ENCODE data around the gene PITRM1. TPM values are rescaled to one million over a fixed set of nuclear protein-coding genes. Genes with fewer than 3 reads are reported as not detected.
"Not testable (repeated sequence)": the region's sequence is repeated elsewhere in the genome, so short reads cannot be mapped to it uniquely, and the experiment has no call there.

Gene PITRM1
- total RNA-seq, 1 donor from 2014 or later: 65.8 TPM

GRCh38 chr10:3173171-3173878 is 743 bp upstream of the PITRM1 start:
- peak overlapping the region; percentile 50 for H3K27ac Mint-ChIP-seq (ENCODE audit: unreplicated experiment)
- TF ChIP-seq CTCF (IDR thresholded peaks at IDR 0.05; ENCODE audit: partially characterized antibody, unreplicated experiment): no peak

DNA sequence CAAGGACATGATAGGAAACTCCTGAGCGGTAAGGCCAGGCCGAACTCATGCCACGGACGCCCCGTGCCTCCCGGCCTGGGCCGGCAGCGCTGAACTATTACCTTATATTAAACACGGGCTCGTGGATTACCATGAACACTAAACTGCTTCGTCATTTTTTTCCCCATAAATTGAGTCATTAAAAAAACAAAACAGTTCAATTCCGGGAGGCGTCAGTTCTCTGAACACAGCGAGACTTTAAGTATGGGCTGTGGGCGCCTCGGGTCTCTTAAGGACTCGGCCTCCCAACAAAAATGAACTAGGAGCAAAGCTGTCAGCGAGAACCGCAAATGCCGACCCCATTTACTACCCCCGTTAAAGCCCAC is 519 bp downstream of the PITRM1 start:
- Mint-ChIP-seq H3K4me3 (ENCODE audit: unreplicated experiment) (peak overlapping the region; percentile 90), H3K9me3 (ENCODE audit: unreplicated experiment) (peaks cover 4% of the 10 kb centered on the region), H3K27ac (ENCODE audit: unreplicated experiment) (peak overlapping the region; percentile 44), H3K4me1 (ENCODE audit: low read depth, unreplicated experiment) (peaks cover 2% of the 10 kb centered on the region), H3K27me3 (ENCODE audit: unreplicated experiment) (peaks cover 2% of the 10 kb centered on the region), H3K36me3 (ENCODE audit: unreplicated experiment) (peaks cover 3% of the 10 kb centered on the region)
- no peak for DNase-seq
- no peak for TF ChIP-seq CTCF (IDR thresholded peaks at IDR 0.05; ENCODE audit: partially characterized antibody, unreplicated experiment)

More at GRCh38 chr10:3173171-3173878, 743 bp upstream of the PITRM1 start:
- DNase-seq: no peak
- Mint-ChIP-seq H3K9me3 (ENCODE audit: unreplicated experiment) (peaks cover 4% of the 10 kb centered on the region), H3K4me3 (ENCODE audit: unreplicated experiment) (peak overlapping the region; percentile 88), H3K27me3 (ENCODE audit: unreplicated experiment) (peaks cover 2% of the 10 kb centered on the region), H3K4me1 (ENCODE audit: low read depth, unreplicated experiment) (peaks cover 2% of the 10 kb centered on the region), H3K36me3 (ENCODE audit: unreplicated experiment) (peaks cover 3% of the 10 kb centered on the region)

DNA sequence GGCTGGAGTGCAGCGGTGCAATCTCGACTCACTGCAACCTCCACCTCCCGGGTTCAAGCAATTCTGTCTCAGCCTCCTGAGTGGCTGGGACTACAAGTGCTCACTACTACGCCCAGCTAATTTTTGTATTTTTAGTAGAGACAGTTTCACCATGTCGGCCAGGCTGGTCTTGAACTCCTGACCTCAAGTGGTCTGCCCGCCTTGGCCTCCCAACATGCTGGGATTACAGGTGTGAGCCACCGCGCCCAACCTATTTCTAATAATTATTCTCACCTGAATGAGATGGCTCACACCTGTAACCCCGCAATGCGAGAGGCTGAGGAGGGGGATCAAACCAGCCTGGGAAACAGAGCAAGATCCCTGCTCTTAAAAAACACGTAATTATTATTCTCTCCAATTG is 1.1 kb downstream of the PITRM1 start:
- H3K27me3 Mint-ChIP-seq (ENCODE audit: unreplicated experiment); H3K9me3 Mint-ChIP-seq (ENCODE audit: unreplicated experiment); DNase-seq; H3K27ac Mint-ChIP-seq (ENCODE audit: unreplicated experiment); H3K4me1 Mint-ChIP-seq (ENCODE audit: low read depth, unreplicated experiment); H3K36me3 Mint-ChIP-seq (ENCODE audit: unreplicated experiment): not testable (repeated sequence)
- H3K4me3 Mint-ChIP-seq (ENCODE audit: unreplicated experiment): peak overlapping the region; percentile 90

DNA sequence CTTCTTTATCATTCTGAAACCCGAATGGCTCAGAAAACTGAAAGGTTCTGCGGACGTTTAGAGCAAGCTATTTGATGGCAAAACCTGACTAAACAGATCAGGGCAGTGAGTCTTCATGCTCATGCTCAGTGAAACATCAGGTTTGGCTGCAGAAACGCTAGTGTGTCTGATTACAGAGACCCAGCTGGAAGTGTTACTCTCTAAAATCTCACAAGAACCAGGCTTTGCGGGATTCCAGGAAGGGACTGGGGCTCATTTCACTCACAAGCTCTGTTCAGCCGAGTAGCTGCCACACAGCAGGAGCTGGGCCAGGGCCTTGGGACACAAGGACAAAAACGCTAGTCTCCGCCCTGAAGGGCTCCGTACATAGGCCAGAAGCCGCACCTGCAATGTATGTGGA is 2.9 kb downstream of the PITRM1 start:
- H3K9me3 Mint-ChIP-seq (ENCODE audit: unreplicated experiment): peaks cover 4% of the 10 kb centered on the region
- no peak overlapping the region for H3K4me3 Mint-ChIP-seq (ENCODE audit: unreplicated experiment)
- H3K36me3 Mint-ChIP-seq (ENCODE audit: unreplicated experiment): peaks cover 3% of the 10 kb centered on the region
- TF ChIP-seq CTCF (IDR thresholded peaks at IDR 0.05; ENCODE audit: partially characterized antibody, unreplicated experiment): no peak
- H3K27ac Mint-ChIP-seq (ENCODE audit: unreplicated experiment): no peak overlapping the region
- H3K4me1 Mint-ChIP-seq (ENCODE audit: low read depth, unreplicated experiment): peaks cover 2% of the 10 kb centered on the region
- H3K27me3 Mint-ChIP-seq (ENCODE audit: unreplicated experiment): peaks cover 2% of the 10 kb centered on the region
- no peak for DNase-seq

- peaks cover 4% of the 10 kb centered on the region for H3K9me3 Mint-ChIP-seq (ENCODE audit: unreplicated experiment)
- peaks cover 2% of the 10 kb centered on the region for H3K4me1 Mint-ChIP-seq (ENCODE audit: low read depth, unreplicated experiment)
These were observed 3.3 kb downstream of the PITRM1 start for GRCh38 chr10:3169271-3169670.

More at GRCh38 chr10:3169271-3169670, 3.3 kb downstream of the PITRM1 start:
- DNase-seq: no peak
- Mint-ChIP-seq H3K36me3 (ENCODE audit: unreplicated experiment) (peaks cover 3% of the 10 kb centered on the region), H3K27me3 (ENCODE audit: unreplicated experiment) (peaks cover 2% of the 10 kb centered on the region), H3K4me3 (ENCODE audit: unreplicated experiment) (no peak overlapping the region), H3K27ac (ENCODE audit: unreplicated experiment) (no peak overlapping the region)
- no peak for TF ChIP-seq CTCF (IDR thresholded peaks at IDR 0.05; ENCODE audit: partially characterized antibody, unreplicated experiment)

Data from glutamatergic neuron (in vitro differentiated cells).